NCI-H1417 (cell line): ENCODE measurements around the gene BNC2.

Source experiments
- DNase-seq, 3 experiments: peaks; one replicate each; lab custom pipeline; 2025; lab: John Stamatoyannopoulos, UW

The BNC2 gene

DNA sequence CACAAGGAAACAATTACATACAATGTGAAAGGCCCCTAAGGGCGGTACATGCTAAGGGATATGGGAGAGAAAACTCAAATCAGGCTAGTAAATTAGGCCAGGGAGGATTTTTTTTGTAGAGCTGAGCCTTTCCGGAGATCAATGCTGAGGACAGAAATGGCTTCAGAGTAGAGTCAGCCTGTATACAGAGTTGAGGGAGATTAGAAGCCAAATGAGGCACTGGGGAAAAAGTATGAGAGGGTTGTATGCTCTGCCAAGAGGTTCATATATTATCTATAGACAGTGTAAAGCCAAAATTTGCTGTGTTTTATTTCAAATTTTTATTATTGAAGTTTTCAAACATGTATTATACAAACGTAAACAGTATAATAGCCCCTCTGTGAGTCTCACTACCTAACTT lies 103.1 kb downstream of the BNC2 start:
- no peak for DNase-seq

DNA sequence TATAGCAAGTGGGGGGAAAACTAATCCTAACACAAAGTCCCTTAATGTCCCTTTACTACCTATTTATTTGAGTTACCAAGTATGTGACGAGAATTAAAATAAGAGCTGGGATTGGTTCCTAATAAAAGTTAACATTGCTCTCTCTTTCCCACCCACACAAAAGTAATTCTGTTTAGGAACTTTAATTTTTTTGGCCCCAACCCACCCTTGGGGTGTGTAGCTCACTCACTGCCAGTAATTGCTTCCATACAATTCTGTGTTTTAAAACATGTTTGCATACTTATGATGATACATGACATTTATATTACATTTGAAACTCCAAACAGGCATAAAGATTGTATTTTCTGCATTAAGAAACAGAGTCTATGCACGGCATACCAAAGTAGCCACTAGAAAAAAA lies 106.5 kb downstream of the BNC2 start:
- no peak for DNase-seq

DNA sequence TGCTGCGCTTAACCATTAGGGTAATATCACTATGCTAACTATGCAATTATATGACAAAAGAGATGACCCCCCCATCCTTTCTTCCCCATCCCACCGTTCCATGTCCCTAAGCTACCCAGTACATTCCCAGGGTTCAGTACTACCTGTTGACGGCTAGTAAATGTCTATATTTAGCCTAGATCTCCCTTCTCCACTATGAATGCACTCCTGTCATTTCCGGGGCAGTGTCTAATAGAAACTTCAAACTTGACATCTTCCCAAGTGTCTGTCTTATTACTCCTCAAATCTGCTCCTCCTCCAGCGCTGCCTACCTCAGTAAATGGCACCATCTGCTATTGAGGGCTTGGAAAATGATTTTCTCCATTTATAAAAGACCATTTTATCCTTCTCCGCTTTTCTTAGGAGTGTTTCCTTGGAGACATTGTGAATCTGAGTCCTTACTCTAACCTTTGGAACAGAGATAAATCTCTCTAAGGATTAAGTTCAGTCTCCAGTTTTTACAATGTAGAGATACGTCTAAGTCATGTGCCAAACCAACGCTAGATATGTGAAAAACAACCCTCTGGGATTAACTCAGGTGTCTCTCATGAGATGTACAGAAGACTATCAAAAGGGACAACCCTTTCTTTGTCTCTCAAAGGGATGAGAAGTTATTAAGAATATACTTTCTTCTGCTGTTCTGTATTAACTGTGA lies 114.9 kb downstream of the BNC2 start:
- DNase-seq: no peak

DNA sequence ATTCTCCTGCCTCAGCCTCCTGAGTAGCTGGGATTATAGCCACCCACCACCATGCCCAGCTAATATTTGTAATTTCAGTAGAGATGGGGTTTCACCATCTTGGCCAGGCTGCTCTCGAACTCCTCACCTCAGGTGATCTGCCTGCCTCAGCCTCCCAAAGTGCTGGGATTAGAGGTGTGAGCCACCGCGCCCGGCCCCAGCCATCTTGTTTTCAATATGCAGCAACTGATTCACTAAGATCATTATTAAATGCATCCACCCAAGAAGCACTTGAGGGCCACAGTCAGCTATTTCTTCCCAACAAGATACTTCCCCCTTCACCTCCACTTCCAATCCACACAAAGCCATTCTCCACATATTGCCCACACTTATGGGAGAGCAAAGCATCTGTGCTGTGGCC lies 115.8 kb downstream of the BNC2 start:
- no peak for DNase-seq

DNA sequence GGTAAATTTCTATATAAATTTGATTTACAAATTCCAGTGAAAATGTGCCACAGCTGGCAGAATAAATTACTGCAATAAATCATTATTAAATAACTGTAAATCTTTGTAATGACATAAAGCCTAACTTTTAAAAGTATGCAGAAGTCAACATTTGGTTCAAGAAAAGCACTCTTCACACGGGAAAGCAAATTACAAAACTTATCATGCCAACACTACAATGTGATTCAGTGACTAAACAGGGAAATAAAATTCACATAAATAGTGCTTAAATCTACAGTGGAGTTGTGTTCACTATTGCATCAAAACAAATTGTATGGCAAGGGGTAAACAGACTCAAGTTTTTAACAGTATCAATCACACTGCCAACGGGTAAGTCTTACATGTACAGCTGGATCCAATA lies 117.2 kb downstream of the BNC2 start:
- DNase-seq: no peak

DNA sequence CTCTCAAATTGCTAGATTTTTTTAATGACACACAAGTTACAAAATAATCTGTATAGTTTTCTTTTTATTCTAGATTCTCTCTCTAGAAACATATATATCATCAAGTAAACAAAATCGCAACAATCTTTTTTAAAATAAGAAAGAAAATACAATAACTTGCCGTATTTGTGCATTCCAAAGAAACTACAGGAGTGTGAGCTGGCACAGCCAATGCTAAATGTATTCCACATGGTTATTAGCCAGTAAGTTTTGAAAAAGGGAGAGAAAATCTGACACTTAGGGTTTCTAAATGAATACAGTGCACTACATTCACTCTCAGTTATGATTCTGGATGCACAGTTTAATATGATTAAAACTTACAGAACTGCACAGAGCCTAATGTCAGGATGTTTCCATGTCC lies 117.9 kb downstream of the BNC2 start:
- no peak for DNase-seq

DNA sequence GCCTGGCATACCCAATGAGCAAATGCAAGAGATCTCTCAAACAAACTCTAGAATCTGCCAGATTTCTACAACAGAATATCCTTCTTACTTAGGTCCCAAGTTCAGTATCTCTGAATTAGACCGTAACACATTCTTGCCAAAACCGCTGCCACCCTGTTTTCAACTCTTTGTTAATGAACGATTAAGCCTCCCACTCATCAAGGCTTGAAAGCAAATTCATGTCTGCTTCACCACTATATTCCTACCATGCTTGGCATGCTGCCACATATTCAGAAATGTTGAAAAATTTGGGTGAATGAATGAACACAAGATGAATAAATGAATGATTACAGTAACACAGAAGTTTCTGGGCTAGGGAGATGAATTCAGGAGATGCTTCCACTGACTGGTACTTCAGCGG lies 119.9 kb downstream of the BNC2 start:
- no peak for DNase-seq

DNA sequence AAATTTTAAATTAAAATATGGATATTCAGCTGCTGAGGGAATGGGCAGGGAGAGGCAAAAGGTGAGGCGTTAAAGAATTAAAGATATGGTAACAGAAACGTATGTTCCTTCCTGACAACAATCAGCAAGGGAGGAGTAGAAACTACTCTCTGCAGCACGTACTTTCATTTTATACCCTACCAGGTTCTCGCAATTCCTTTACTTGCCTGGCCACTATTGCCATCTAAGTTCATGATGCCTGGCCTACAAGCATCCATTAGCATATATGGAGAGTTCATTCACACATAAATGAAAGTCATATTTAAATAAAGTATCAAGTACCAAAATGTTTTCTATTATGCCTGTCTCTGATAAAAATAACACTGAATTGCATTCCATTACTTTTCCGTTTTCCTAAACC lies 125.1 kb downstream of the BNC2 start:
- DNase-seq: no peak

DNA sequence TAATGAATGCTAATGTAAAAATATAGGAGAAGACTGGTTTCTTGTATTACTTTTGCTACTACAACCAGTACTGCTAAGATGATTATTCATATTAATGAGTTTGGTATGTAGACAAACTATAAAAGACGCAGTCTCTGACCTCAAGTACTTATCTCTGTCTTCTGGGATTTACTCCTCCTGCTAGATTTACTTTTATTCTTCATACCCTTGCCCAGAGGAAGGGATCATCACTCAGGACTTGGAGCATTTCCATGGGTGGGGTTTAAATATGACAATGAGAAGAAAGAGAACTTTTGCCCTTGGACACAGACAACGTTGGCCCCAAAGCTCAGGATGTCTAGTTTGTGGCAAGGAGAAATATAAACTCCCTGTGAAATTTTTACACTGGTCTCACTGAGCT lies 126.1 kb downstream of the BNC2 start:
- no peak for DNase-seq

DNA sequence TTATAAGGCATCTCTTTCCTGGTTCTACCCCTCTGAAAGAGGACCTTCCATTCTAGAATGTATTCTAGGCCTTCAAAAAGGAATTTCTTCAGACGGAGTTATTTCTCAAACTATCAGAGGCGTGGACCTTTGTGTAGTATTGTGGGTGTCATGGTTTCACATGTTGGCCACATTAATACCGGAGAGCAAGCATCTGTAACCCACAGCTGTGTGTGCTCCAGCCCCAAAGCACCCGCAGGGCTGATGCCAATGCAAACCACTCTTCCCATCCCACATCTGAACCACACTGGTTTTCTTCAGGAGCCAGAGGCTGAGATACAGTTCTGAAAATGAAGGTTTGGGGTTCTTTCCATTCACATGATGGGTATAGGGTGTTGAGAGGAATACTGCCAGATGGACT lies 127.1 kb downstream of the BNC2 start:
- DNase-seq: no peak

DNA sequence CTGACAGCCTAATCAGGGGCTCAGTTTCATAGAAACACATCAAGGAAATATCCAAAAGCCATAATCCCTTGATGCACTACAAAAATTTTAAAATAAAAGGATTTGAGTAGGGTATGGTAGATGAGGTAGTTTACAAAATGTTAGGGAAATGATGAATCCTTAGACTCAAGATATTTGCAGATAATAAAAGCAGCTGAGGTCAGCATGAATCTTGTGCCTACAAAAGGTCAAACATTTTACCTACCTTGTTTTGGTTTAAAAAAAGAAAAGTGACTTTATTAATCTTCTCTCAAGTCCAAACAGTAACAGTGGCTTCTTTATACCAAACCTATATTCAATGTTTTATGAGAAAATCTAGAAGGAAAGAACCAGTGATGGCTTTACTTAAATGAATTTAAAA lies 135.5 kb downstream of the BNC2 start:
- DNase-seq: no peak

DNA sequence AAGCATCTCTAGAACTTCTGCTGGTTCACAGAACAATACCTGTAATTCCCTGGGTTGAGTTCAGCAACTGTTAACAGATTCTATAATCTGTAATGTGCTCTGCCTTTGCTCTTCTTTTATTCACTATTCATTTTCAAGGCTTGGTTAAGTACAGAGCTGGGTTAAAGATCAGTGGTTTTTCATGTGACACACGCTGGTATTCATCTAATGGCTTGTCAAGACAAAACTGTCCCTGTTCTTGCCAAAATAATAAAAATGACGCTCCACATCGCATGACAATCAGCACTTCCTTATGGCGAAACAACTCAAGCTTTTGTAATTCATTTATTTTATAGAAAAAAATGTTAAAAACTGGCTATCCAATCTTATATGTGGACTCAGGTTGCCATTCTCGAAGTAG lies 137.9 kb downstream of the BNC2 start:
- DNase-seq: no peak

DNA sequence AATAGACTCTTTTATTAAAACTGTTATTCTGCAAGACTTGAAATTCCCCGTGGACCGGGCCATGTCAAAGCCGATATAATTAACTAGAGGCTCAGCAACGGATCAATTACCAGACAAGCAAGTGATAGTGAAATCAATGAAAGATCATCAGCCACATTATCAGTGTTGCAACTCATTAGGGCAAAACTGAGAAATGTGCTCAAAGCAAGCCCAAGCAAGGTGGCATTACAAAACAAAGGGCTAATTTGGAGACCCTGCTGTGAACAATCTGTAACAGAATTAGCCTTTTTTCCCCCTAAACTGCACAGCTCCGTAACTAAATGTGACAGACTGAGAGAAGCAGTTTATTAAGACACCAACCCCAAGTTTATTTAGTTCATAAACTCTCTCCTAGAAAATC lies 140.3 kb downstream of the BNC2 start:
- no peak for DNase-seq

DNA sequence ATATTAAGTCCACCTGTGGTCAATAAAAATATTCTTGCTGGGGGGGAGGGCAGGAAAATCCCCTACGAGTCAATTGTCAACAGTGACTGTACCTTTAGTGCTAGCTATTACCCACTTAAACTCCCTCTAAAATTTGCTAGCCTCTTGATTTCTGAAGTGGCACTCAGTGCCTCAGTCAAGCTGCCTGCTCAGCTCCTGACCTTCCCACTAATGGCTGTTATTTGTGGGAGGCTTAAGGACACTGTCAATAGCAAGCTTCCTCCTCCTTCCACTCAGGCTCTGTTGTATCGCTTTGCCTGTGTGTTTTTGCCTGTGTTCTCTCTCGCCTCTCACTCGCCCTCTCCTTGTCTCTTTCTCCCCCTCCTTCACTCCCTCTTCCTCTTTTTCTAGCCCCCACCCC lies 140.8 kb downstream of the BNC2 start:
- peak; percentile 71 to 92 (median 91) for DNase-seq

DNA sequence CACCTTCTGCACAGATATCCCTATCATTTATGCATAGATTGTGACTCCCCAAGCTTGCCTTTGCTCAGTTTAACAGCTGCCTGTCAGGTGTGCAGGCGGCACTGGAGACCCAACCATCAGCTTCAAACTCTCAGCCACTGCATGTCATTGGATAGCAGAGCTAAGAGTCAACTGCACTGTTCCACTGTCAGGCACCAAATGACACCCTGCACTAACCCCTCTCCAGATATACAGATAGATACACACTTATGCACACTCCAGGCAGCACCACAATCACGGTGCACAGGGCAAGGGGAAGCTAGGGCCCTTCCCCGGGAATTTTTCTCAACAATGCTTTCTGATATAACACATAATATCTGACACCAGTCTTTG lies 142.3 kb downstream of the BNC2 start:
- DNase-seq: peak in 2 of 3 experiments; percentile 10 to 21

DNA sequence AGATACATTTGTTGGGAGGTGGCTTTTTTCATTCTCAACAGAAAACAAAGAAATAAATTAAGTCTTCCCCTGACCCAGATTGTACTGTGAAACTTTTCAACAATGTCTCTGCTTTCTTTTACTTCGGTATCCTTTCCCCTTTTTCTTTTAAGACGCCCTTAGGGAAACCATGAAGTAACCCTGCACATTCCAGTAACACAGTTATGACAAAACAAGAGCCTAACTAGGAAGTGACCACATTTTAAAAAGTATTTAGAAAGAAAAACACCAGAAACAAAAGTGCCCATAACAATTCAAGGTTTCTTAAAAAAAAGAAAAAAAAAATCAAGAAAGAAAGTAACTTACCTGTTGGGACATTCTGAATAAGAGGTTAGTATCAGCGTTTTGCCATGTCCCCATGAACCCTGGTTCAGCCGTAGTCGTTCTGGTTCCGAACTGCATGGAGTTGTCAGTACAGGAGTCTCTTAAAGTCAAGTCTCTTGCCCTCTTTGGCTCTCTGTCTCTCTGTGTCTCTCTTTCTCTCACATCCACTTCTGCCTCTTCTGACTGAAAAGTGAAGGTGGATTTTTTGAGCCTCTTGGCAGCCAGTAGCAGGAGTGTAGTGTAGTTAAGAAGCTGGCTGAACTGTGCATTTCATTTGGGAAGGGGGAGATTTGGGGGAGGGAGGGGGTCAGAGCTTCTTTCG lies 142.9 kb downstream of the BNC2 start:
- DNase-seq: no peak

DNA sequence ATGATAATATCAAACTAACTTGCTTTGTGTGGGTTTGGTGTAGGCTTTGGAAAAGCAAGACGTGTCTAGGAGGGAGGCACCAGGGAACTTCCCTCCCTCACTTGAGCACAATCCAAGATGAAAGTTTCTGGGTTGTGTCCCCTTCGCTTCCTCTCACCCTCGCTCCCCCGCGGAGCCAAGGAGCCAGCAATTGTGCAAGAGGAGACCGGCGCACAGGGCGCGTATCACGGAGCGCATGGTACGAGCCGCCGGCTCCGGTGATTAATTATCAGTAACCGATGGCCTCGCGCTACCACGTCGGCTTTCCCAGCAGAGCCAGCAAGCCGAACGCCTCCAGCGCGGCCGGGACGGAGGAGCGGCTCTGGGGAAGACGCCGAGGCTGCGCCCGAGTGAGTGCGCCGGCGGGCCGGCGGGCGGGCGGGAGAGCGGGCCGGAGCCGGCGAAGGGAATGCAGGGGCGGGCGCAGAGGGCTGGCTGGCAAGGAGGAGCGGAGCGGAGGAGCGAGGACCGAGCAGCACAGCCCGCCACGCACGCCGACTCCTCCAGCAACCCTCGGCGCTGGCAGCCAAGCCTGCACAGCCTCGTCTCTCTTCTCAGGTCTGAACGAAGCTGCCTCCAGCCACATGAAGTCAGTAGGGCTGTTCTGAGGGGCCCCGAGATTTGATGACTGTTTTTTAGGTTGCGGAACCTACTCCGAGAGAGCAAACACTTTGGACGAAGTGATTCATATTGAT lies 143.6 kb downstream of the BNC2 start:
- peak; percentile 47 to 75 (median 64) for DNase-seq

DNA sequence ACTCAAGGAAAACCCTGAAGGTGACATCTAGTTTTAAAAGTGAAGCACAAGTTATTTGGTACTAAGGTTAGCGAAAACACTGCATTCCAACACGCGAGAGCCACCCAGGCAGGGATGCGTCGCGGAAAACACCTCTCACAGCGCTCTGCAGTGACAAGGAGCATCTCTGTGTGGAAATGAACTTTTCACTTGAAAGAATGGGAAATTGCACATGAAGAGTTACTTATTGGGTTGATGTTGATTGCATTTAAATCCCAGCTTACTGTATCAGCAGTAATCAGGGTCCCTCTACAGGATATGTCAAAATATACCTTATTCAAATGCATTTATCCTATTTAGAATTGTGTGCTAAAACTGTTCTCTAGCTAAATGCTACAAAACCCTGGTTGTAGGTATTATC lies 144.4 kb downstream of the BNC2 start:
- DNase-seq: peak in 1 of 3 experiments; percentile 37

DNA sequence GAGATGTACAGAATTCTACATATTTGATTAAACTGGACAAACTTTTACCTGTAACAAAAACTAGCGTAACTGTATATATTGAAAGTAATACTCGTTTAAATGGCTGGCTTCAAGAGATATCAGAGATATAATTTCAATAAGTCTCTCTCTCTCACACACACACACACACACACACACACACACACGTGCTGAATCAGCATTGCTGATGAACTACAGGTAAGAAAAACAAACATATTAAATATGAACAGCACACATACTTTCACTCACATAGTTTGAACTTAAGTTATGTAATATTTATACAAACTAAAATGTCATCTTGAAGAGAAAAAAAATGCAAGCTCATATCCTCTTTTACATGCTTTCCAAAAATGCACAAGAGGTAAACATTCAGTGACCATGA lies 145.4 kb downstream of the BNC2 start:
- no peak for DNase-seq

DNA sequence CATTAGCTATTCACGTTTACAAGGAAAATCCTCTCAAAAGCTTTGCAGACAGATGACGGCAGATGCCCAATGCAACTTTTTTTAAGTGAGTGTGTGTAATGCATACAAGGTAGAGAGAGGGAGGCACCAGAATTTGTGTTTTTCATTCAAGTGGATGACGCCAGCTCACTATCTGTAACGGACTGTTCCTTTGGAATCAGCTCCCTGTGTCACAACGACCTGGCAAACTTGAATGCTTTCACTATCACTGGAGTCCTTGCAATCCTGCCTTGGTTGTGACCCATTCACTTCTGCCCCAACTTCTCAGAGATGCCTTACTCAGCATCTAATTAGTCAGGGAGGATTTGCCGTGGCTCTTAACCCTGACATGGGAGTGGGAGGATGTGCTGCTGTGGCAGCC lies 148.5 kb downstream of the BNC2 start:
- no peak for DNase-seq

DNA sequence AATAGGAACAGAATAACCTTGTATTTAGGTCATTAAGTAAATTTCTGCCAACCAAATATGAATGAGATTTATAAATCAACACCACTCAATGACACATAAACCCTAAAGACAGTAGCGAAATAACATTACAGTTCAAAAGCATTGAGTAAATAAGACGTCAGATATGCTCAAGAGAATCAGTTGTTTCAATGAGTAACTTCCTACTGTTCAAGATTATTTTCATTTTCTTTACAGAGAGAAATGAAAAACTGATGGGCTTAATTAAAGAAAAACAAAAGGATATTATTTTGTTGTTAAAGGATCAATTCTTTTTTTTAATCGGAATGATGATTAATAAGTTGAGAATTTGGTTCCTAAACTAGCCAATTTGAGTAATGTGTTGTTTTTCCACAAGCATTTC lies 150.1 kb downstream of the BNC2 start:
- no peak for DNase-seq

DNA sequence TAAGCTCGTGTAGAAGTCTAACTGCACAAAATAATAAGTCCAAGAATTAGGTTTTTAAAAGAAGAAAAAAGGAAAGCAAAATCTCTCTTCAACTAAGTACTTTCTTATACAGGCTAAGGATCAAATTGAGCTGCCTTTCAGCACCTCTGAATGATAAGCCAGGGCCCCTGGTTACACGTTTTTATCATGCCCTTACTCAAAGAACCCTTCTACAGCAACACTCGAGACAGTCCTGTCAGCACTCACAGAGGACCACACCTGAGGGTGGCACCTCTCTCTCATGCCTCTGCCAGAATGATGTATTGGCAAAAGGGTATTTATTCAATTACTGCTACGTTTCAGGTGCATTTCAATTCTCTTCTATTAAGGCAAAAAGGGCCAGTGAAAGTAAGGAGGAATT lies 150.5 kb downstream of the BNC2 start:
- no peak for DNase-seq

DNA sequence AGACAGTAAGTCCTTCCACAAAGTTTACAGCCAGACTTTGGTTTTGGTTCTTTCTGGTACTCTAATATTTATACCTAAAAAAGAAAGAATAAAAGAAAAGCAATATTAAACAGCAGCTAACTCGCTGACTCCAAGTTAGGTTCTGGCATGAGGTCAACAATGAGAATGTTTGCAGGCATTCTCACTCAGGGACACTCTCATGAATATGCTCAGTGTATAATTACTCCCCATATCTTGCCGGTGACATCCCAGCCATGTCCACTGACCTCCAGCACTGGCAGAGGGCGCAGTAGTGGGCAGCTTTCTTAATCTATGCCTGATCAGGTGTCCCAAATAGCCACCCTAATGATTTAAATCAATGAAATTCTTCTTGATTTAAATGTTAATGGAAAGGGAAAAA lies 151.5 kb downstream of the BNC2 start:
- no peak for DNase-seq
